Heart right ventricle (tissue), 16 donors: Measurements from ENCODE around the gene ORAI2. TPM values are rescaled to one million over a fixed set of nuclear protein-coding genes. Genes with fewer than 3 reads are reported as not detected.

Experiments used
- ATAC-seq, 8 donors: fragments of 200-7000 bp; cut with Tn5 transposase; one replicate each; pipeline ENCODE4 v1.9.1; 2020; ENCODE audit warnings: mild to moderate bottlenecking in 8 of 8, moderate library complexity in 8 of 8, moderate number of reproducible peaks in 1 of 8
- DNase-seq, 2 donors: peaks; one replicate each; pipeline ENCODE4 v3.0.0-alpha.2; 2020
- H3K27ac ChIP-seq, 10 donors: fragments of 200-600 bp; sonication (generic) in 2 of 10; one replicate each; pipeline versions ENCODE4 v1.5.0 to v1.8.0; 2020 to 2022; ENCODE audit warnings: mild to moderate bottlenecking in 3 of 10
- H3K27me3 ChIP-seq, 7 donors: fragments of 200-600 bp; one replicate each; pipeline ENCODE4 v1.8.0; 2021 to 2022; ENCODE audit warnings: mild to moderate bottlenecking in 2 of 7
- H3K36me3 ChIP-seq, 9 donors: fragments of 200-600 bp; sonication (generic) in 1 of 9; one replicate each; pipeline versions ENCODE4 v1.5.0 to v1.8.0; 2020 to 2022; ENCODE audit warnings: mild to moderate bottlenecking in 2 of 9
- H3K4me1 ChIP-seq, 9 donors: fragments of 200-600 bp; sonication (generic) in 1 of 9; one replicate each; pipeline versions ENCODE4 v1.5.0 to v1.8.0; 2020 to 2022; ENCODE audit warnings: mild to moderate bottlenecking in 4 of 9
- H3K4me3 ChIP-seq, 10 donors: fragments of 200-600 bp; sonication (generic) in 2 of 10; one replicate each; pipeline versions ENCODE4 v1.5.0 to v1.8.0; 2020 to 2022; ENCODE audit warnings: mild to moderate bottlenecking in 7 of 10, moderate library complexity in 2 of 10
- H3K9me3 ChIP-seq, 11 donors: fragments of 200-600 bp in 10 of 11; sonication (generic) in 2 of 11; one replicate each; pipeline versions ENCODE4 v1.5.0 to v1.8.0; 2013 to 2022; ENCODE audit warnings: mild to moderate bottlenecking in 2 of 11, control low read depth in 1 of 11, moderate library complexity in 1 of 11
- WGBS, 2 donors: extraction: QIAGEN DNeasy Blood & Tissue Kit; methylation state at CpG; one replicate each; pipeline ENCODE4 v1.1.7; 2013; ENCODE audit warnings: inconsistent platforms in 1 of 2; 5-methylcytosine and 5-hydroxymethylcytosine counted together
- intact Hi-C, 10 donors: fragments of 100-400 bp; cut with DNase I; formaldehyde crosslinking; loops; one replicate each; pipeline versions ENCODE4 v1.11.1 to v1.14.2; 2022
- polyA plus RNA-seq, 2 donors: library from polyadenylated mRNA; stranded (reverse); fragments of 200-250 nt; gene quantifications; one replicate each; pipeline ENCODE4 v1.2.3, GENCODE V29; 2013
- total RNA-seq, 10 donors: library from RNA; stranded (reverse); fragmentation: NEBNext Ultra II Directional in 3 of 10; extraction: Animal tissue kit (Norgen Biotek cat#: 25700) in 3 of 10; gene quantifications; one replicate each; pipeline versions ENCODE4 v1.2.1 to v1.2.4, GENCODE V29; 2021 to 2023
- TF ChIP-seq, protein P1 (sequence below), 9 donors: fragments of 200-600 bp; sonication (generic) in 2 of 9; IDR thresholded peaks; one replicate each; pipeline versions ENCODE4 v1.5.0 to v1.8.0; 2021 to 2022; ENCODE audit warnings: antibody characterized with exemption in 9 of 9, mild to moderate bottlenecking in 5 of 9, moderate library complexity in 1 of 9
- donor health status: Arrhythmogenic right ventricular cardiomyopathy.
- donor health status: ischemic (EF 13 %, LVEDD 7.1; RV severe dilation, severe dysfunction).
- donor health status: healthy with polysubstance abuse.
- donor health status: DM: no; HTN: yes; CAD: no.
- donor health status: DM: no; HTN: no; CAD: no.
- donor health status: ischemic (EF 25% LVEDD 6.9; RV normal size, moderate dysfunction).
- donor health status: ischemic (EF 25% LVEDD 5.7; RV mildly dilated, moderate dysfunction).
- donor health status: healthy.
- donor health status: DM: yes; HTN: yes; CAD: no.
- donor health status: Ischemic cardiomyopathy.
- donor health status: ischemic (EF 35%, LVEDD 5.7; RV mildly dilated, moderate dysfunction).
- donor health status: nonischemic (EF 11% LVEDD 7.7; RV severe dilation, severe dysfunction).
- donor health status: DM: yes; HTN: yes; CAD: no.
- donor health status: PGD.
- donor health status: ischemic (EF 29% LVEDD 5.4; RV normal size, mild dysfunction).
- donor health status: nonischemic (EF 23%, LVEDD 6.1; RV moderate dilation, normal function).

ORAI2 gene
- total and polyA plus RNA-seq, 12 donors: 1.7 to 11.6 (median 3.7) TPM

DNA sequence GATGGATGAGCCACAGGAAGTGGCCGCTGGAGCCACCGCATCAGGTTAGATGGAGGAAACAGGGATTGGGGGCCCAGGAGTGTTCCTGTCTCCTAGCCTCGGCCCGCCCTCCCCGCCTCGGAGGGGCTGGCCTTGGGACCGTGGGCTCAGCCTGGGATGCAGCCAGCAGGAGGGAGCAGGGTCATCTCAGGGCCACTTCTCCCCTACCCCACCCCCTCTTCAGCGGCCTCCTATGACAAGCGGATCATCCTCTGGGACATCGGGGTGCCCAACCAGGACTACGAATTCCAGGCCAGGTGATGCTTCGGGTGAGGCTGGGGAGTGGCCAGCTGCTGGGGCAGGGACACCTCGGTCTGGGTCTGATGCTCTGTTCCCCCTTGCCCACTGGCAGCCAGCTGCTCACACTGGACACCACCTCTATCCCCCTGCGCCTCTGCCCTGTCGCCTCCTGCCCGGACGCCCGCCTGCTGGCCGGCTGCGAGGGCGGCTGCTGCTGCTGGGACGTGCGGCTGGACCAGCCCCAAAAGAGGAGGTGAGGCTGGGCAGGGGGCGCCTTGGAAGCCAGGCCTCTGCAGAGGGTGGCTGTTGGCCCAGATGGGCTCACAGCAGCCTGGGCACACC is 36.1 kb downstream of the ORAI2 start:
- peaks cover 0 to 62% (median 3%) of the 10 kb centered on the region in 9 donors for H3K36me3 ChIP-seq
- H3K4me1 ChIP-seq: peaks cover 4 to 16% (median 8%) of the 10 kb centered on the region in 9 donors
- H3K4me3 ChIP-seq: no peak overlapping the region
- TF ChIP-seq, protein P1, sequence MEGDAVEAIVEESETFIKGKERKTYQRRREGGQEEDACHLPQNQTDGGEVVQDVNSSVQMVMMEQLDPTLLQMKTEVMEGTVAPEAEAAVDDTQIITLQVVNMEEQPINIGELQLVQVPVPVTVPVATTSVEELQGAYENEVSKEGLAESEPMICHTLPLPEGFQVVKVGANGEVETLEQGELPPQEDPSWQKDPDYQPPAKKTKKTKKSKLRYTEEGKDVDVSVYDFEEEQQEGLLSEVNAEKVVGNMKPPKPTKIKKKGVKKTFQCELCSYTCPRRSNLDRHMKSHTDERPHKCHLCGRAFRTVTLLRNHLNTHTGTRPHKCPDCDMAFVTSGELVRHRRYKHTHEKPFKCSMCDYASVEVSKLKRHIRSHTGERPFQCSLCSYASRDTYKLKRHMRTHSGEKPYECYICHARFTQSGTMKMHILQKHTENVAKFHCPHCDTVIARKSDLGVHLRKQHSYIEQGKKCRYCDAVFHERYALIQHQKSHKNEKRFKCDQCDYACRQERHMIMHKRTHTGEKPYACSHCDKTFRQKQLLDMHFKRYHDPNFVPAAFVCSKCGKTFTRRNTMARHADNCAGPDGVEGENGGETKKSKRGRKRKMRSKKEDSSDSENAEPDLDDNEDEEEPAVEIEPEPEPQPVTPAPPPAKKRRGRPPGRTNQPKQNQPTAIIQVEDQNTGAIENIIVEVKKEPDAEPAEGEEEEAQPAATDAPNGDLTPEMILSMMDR (IDR thresholded peaks at IDR 0.05): no peak
- H3K27ac ChIP-seq: no peak overlapping the region
- ATAC-seq: no peak
- no peaks in the 10 kb centered on the region for H3K9me3 ChIP-seq
- 89% methylated on average over 24 of the region's 24 CpGs for WGBS, 2 donors
- no peak for DNase-seq
- intact Hi-C loops: loop anchor here in 2 of 10 donors (5.0 to 10.0 kb wide), 3 partner anchors 55 to 185 kb away; partner anchors contain the start of gene SH2B2 (in 1 of the 2)
- no peaks in the 10 kb centered on the region for H3K27me3 ChIP-seq

DNA sequence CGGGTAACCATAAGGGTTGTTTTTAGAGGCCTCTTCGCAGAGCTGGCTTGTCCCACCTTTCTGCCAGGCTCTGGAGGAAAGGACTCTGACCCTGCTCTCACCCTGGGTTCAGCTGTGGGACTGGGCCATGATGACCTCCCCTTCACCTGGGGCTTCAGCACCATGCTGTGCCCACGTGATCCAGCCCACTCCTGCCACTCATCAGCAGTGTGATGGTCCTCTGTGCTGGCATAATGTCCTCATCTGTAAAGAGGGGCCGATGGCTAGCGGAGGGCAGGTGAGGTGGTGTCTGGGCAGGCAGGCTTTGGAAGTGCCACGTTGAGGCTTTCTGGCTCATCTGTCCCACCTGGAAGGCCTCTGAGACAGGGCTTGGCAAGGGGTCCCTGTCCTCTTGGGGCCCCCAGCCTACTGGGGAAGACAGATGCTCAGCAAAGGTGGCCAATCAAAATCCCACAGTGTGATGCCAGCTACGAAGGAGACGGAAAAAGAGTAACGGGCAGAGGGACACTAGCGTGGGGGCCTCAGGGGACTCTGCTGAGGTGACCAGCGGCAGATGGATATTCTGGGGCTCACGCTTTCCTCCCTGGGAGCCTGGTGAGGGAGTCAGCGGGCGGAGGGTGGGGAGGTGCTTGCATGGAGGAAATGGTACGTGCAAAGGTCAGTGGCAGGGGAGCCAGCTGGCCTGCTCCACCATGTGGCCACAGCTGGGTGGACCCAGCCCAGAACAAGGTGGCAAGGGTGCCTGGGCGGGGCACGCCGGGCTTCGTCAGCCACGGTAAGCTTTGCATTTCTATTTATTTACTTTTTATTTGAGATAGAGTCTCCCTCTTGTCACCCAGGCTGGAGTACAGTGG is 36.8 kb downstream of the ORAI2 start:
- TF ChIP-seq, protein P1 (IDR thresholded peaks at IDR 0.05): no peak
- no peaks in the 10 kb centered on the region for H3K9me3 ChIP-seq
- H3K27ac ChIP-seq: no peak overlapping the region
- peaks cover 4 to 15% (median 8%) of the 10 kb centered on the region in 9 donors for H3K4me1 ChIP-seq
- 78 to 87% methylated on average over 20 of the region's 20 CpGs for WGBS, 2 donors
- DNase-seq: peak in 1 of 2 donors; percentile 10
- peaks cover 0 to 62% (median 3%) of the 10 kb centered on the region in 9 donors for H3K36me3 ChIP-seq
- H3K27me3 ChIP-seq: no peaks in the 10 kb centered on the region
- intact Hi-C loops: loop anchor here in 2 of 10 donors (5.0 to 10.0 kb wide), 3 partner anchors 55 to 185 kb away; partner anchors contain the start of gene SH2B2 (in 1 of the 2)
- peak in 1 of 8 donors; percentile 12 for ATAC-seq
- no peak overlapping the region for H3K4me3 ChIP-seq

DNA sequence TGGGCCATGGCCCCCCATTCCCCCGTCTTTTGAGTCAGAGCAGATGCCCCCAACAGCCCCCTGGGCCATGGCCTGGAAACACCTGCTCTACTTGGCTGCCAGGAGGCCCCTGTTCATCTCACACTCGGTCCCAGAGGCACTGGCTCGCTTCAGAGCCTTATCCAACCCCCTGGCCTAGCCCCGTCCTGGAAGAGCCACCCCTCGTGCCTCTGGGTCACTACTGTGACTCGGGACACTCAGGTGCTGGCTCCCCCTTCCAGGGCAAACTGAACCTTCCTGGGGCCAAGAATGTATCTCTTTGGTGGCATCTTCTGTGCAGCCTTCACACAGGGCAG is 38.4 kb downstream of the ORAI2 start:
- intact Hi-C loops: no loop called here
- TF ChIP-seq, protein P1 (IDR thresholded peaks at IDR 0.05): no peak
- Histone ChIP-seq H3K27me3 (no peaks in the 10 kb centered on the region), H3K36me3 (peaks cover 0 to 66% (median 3%) of the 10 kb centered on the region in 9 donors), H3K4me3 (no peak overlapping the region), H3K4me1 (no peaks in the 10 kb centered on the region), H3K27ac (no peak overlapping the region), H3K9me3 (no peaks in the 10 kb centered on the region)
- DNase-seq: peak in 1 of 2 donors; percentile 5
- no peak for ATAC-seq
- WGBS, 2 donors: 83 to 87% methylated on average over 6 of the region's 6 CpGs

DNA sequence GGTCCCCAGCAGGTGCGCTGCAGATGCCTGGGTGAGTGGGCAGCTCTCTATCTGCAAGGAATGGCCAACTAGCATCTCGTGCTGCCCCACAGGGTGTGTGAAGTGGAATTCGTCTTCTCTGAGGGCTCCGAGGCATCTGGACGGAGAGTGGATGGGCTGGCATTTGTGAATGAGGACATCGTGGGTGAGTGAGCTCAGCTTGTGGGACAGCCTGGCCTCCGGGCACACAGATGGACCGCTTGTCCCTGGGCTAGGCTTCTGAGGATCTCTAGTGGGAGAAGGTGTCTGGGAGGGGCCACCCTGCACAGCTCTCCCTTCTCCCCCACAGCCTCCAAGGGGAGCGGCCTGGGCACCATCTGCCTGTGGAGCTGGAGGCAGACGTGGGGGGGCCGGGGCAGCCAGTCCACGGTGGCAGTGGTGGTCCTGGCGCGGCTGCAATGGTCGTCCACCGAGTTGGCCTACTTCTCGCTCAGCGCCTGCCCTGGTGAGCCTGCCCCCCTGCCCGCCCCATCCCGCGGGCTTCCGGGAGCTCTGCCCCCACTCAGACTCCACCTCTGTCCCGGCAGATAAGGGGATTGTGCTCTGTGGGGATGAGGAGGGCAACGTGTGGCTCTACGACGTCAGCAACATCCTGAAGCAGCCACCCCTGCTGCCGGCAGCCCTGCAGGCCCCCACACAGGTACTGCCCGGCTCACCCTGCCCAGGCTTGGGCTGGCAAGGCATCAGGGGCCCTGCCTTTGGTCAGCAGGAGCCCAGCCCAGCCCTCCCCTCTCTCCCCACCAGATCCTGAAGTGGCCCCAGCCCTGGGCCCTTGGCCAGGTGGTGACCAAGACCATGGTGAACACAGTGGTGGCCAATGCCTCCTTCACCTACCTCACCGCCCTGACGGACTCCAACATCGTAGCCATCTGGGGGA is 39.0 kb downstream of the ORAI2 start:
- TF ChIP-seq, protein P1 (IDR thresholded peaks at IDR 0.05): no peak
- Histone ChIP-seq H3K4me3 (no peak overlapping the region), H3K4me1 (no peaks in the 10 kb centered on the region), H3K27me3 (no peaks in the 10 kb centered on the region), H3K36me3 (peaks cover 0 to 64% (median 3%) of the 10 kb centered on the region in 9 donors), H3K9me3 (no peaks in the 10 kb centered on the region), H3K27ac (no peak overlapping the region)
- DNase-seq (peak in 1 of 2 donors; percentile 11), ATAC-seq (no peak)
- WGBS, 2 donors: 74 to 76% methylated on average over 31 of the region's 31 CpGs
- intact Hi-C loops: no loop called here
